Activated B cell treated with CpG ODN at 0.5 μM for 24 hours (primary cell): ENCODE results near the gene CLASP1. TPM values are rescaled to one million over a fixed set of nuclear protein-coding genes. Genes with fewer than 3 reads are reported as not detected.

ENCODE experiments used
- ATAC-seq: fragments of 200-7000 bp; cut with Tn5 transposase; one replicate; pipeline ENCODE4 v1.10.0; 2021; ENCODE audit warnings: low read depth, mild to moderate bottlenecking, moderate library complexity
- CTCF ChIA-PET: fragments of 350-600 bp; sonication (Branson Sonifier 250); formaldehyde crosslinking; loops from one replicate; lab custom pipeline; 2021; ENCODE audit warnings: antibody characterized with exemption; lab: Charles Lee
- POLR2A ChIA-PET: fragments of 350-600 bp; sonication (Branson Sonifier 250); formaldehyde crosslinking; loops from one replicate; lab custom pipeline; 2021; ENCODE audit warnings: antibody characterized with exemption; lab: Charles Lee
- DNase-seq: peaks from one replicate; pipeline ENCODE4 v3.0.0; 2022
- H3K27ac Mint-ChIP-seq: one replicate; pipeline ENCODE4 v1.8.0; 2020; ENCODE audit warnings: mixed read lengths
- H3K27me3 Mint-ChIP-seq: one replicate; pipeline ENCODE4 v1.8.0; 2021; ENCODE audit warnings: mixed read lengths
- H3K36me3 Mint-ChIP-seq: one replicate; pipeline ENCODE4 v1.8.0; 2021; ENCODE audit warnings: low read depth, mixed read lengths
- H3K4me1 Mint-ChIP-seq: one replicate; pipeline ENCODE4 v1.8.0; 2021; ENCODE audit warnings: mixed read lengths
- H3K4me3 Mint-ChIP-seq: one replicate; pipeline ENCODE4 v1.8.0; 2020; ENCODE audit warnings: mild to moderate bottlenecking, mixed read lengths
- H3K9me3 Mint-ChIP-seq: one replicate; pipeline ENCODE4 v1.8.0; 2020; ENCODE audit warnings: mixed read lengths
- CTCF ChIP-seq: fragments of 200-600 bp; IDR thresholded peaks from one replicate; pipeline ENCODE4 v1.8.0; 2022; ENCODE audit warnings: antibody characterized with exemption, mild to moderate bottlenecking
- intact Hi-C: fragments of 100-400 bp; cut with micrococcal nuclease; formaldehyde crosslinking; loops from one replicate; pipeline ENCODE4 v1.15.1; 2024
- total RNA-seq: library from RNA; stranded (reverse); gene quantifications from 2 replicates; pipeline ENCODE4 v1.2.3, GENCODE V29; 2022

Gene CLASP1
- total RNA-seq, 1 donor from 2014 or later: 65.0 TPM

GRCh38 chr2:121605820-121606733 is 43.2 kb downstream of the CLASP1 start:
- CTCF ChIA-PET: no interaction called here
- Mint-ChIP-seq H3K36me3 (peaks cover 54% of the 10 kb centered on the region), H3K4me1 (peaks cover 30% of the 10 kb centered on the region), H3K9me3 (peaks cover 4% of the 10 kb centered on the region), H3K27ac (no peak overlapping the region), H3K4me3 (no peak overlapping the region), H3K27me3 (no peaks in the 10 kb centered on the region)
- ATAC-seq (no peak), DNase-seq (no peak)
- intact Hi-C loops: no loop called here
- POLR2A ChIA-PET: no interaction called here
- no peak for TF ChIP-seq CTCF

- DNase-seq (no peak), ATAC-seq (peak; percentile 45)
- Mint-ChIP-seq H3K36me3 (peaks cover 58% of the 10 kb centered on the region), H3K9me3 (peaks cover 4% of the 10 kb centered on the region), H3K27me3 (no peaks in the 10 kb centered on the region), H3K4me1 (peaks cover 45% of the 10 kb centered on the region), H3K4me3 (no peak overlapping the region), H3K27ac (peak overlapping the region; percentile 24)
- ChIA-PET POLR2A (interaction anchor here (0.9 to 1.5 kb wide), 2 partner anchors 46 to 72 kb away, joined by 3 to 7 read pairs; partner anchors contain the start of genes CLASP1 and RNU4ATAC), CTCF (no interaction called here)
- intact Hi-C loops: loop anchor here (5.0 kb wide), 1 partner anchor 46 kb away; no protein-coding TSS in a partner anchor
- TF ChIP-seq CTCF: no peak
These were observed 46.1 kb downstream of the CLASP1 start for GRCh38 chr2:121603185-121603584.

- no peak for TF ChIP-seq CTCF
- intact Hi-C loops: loop anchor here (5.0 kb wide), 1 partner anchor 43 kb away; no protein-coding TSS in a partner anchor
- Mint-ChIP-seq H3K27ac (peak overlapping the region; percentile 35), H3K27me3 (no peaks in the 10 kb centered on the region), H3K36me3 (peaks cover 40% of the 10 kb centered on the region), H3K9me3 (peaks cover 4% of the 10 kb centered on the region), H3K4me1 (peaks cover 68% of the 10 kb centered on the region), H3K4me3 (no peak overlapping the region)
- POLR2A ChIA-PET: interaction anchor here (1.0 to 3.1 kb wide), 4 partner anchors 17 to 136 kb away, joined by 3 to 23 read pairs (median 5); partner anchors contain the start of genes CLASP1, NIFK and RNU4ATAC
- no peak for ATAC-seq
- CTCF ChIA-PET: no interaction called here
- no peak for DNase-seq
These were observed 49.2 kb downstream of the CLASP1 start for GRCh38 chr2:121599963-121600651.

- DNase-seq (no peak), ATAC-seq (no peak)
- Mint-ChIP-seq H3K36me3 (peaks cover 22% of the 10 kb centered on the region), H3K9me3 (no peaks in the 10 kb centered on the region), H3K4me3 (no peak overlapping the region), H3K27ac (no peak overlapping the region), H3K4me1 (peaks cover 60% of the 10 kb centered on the region), H3K27me3 (no peaks in the 10 kb centered on the region)
- no peak for TF ChIP-seq CTCF
- ChIA-PET CTCF (no interaction called here), POLR2A (interaction anchor here (2.1 to 3.1 kb wide), 2 partner anchors 52 to 67 kb away, joined by 17 to 23 read pairs; partner anchors contain the start of genes CLASP1 and RNU4ATAC)
- intact Hi-C loops: no loop called here
These were observed 51.2 kb downstream of the CLASP1 start for GRCh38 chr2:121598087-121598486.
